Measurements from ENCODE around the gene NLK. TPM values are rescaled to one million over a fixed set of nuclear protein-coding genes. Genes with fewer than 3 reads are reported as not detected.

The NLK gene
- total and polyA plus RNA-seq, 2 donors (not counting 3 experiments of a cell fraction or from before 2014, with no cell fraction given): 23.8 to 34.2 TPM

GRCh38 chr17:28189667-28190066 lies 147.2 kb downstream of the NLK start:
- dilution Hi-C loops (cut with MboI; ENCODE audit: extremely low pct_ligation_motif_present, low sequenced_read_pairs): no loop called here

GRCh38 chr17:28191018-28191417 lies 148.5 kb downstream of the NLK start:
- H2AFZ ChIP-seq (ENCODE audit: low read depth, low read length): no peak overlapping the region
- no peak overlapping the region for H3K9ac ChIP-seq (replicated peaks; ENCODE audit: extremely low read depth, insufficient read depth, low read length)
- no peak overlapping the region for H3K27ac ChIP-seq (ENCODE audit: insufficient read depth, low read depth, low read length)
- DNase-seq (ENCODE audit: low read depth, low spot score) (no peak), FAIRE-seq (no peak)
- ChIA-PET CTCF (interaction anchor here (1.3 kb wide), 1 partner anchor 10 kb away, joined by 6 read pairs; no protein-coding TSS in a partner anchor), POLR2A (no interaction called here)
- H3K79me2 ChIP-seq (ENCODE audit: control insufficient read depth, insufficient read depth, low read length): no peaks in the 10 kb centered on the region
- intact Hi-C loops (cut with micrococcal nuclease): no loop called here
- H3K9me1 ChIP-seq (replicated peaks; ENCODE audit: control insufficient read depth, extremely low read depth, insufficient read depth, low read length): no peaks in the 10 kb centered on the region
- H3K4me1 ChIP-seq (ENCODE audit: control insufficient read depth, extremely low read depth, insufficient read depth, low read length): peaks cover 14% of the 10 kb centered on the region
- no peaks in the 10 kb centered on the region for H3K27me3 ChIP-seq (ENCODE audit: control insufficient read depth in 2 of 2, insufficient read depth in 2 of 2, low read length in 2 of 2)
- dilution Hi-C loops (cut with MboI; ENCODE audit: extremely low pct_ligation_motif_present, low sequenced_read_pairs): no loop called here
- H4K20me1 ChIP-seq (replicated peaks; ENCODE audit: control insufficient read depth, extremely low read depth, insufficient read depth, low read length): no peaks in the 10 kb centered on the region
- no peak for TF ChIP-seq EZH2 (IDR thresholded peaks at IDR 0.05; ENCODE audit: borderline replicate concordance, low read depth, low read length, severe bottlenecking)
- TF ChIP-seq GATA2 (IDR thresholded peaks at IDR 0.05; ENCODE audit: insufficient read depth, insufficient read length, low read depth, low read length): no peak
- no peak for TF ChIP-seq CTCF (IDR thresholded peaks at IDR 0.05; ENCODE audit: extremely low read depth in 1 of 2, insufficient read depth in 1 of 2, low read depth in 1 of 2, low read length in 2 of 2)
- H3K4me3 ChIP-seq (replicated peaks in 1 of 3; ENCODE audit: insufficient read depth in 1 of 3, low read depth in 1 of 3, low read length in 3 of 3): no peak overlapping the region
- BruUV-seq (replicated peaks): no TSS peak
- H3K36me3 ChIP-seq (ENCODE audit: control insufficient read depth in 2 of 2, extremely low read depth in 1 of 2, insufficient read depth in 2 of 2, low read length in 2 of 2): peaks cover 2 to 10% of the 10 kb centered on the region in 2 experiments
- no peaks in the 10 kb centered on the region for H3K9me3 ChIP-seq (replicated peaks; ENCODE audit: control insufficient read depth, insufficient read depth, low read length)
- no peak overlapping the region for H3K4me2 ChIP-seq (ENCODE audit: insufficient read depth, low read length)

More at GRCh38 chr17:28189667-28190066, 147.2 kb downstream of the NLK start:
- Histone ChIP-seq H3K27me3 (ENCODE audit: control insufficient read depth in 2 of 2, insufficient read depth in 2 of 2, low read length in 2 of 2) (no peaks in the 10 kb centered on the region), H3K4me3 (replicated peaks in 1 of 3; ENCODE audit: insufficient read depth in 1 of 3, low read depth in 1 of 3, low read length in 3 of 3) (no peak overlapping the region), H3K9ac (replicated peaks; ENCODE audit: extremely low read depth, insufficient read depth, low read length) (no peak overlapping the region), H3K9me3 (replicated peaks; ENCODE audit: control insufficient read depth, insufficient read depth, low read length) (no peaks in the 10 kb centered on the region), H3K9me1 (replicated peaks; ENCODE audit: control insufficient read depth, extremely low read depth, insufficient read depth, low read length) (no peaks in the 10 kb centered on the region), H3K36me3 (ENCODE audit: control insufficient read depth in 2 of 2, extremely low read depth in 1 of 2, insufficient read depth in 2 of 2, low read length in 2 of 2) (peaks cover 4 to 11% of the 10 kb centered on the region in 2 experiments), H3K79me2 (ENCODE audit: control insufficient read depth, insufficient read depth, low read length) (no peaks in the 10 kb centered on the region), H3K4me2 (ENCODE audit: insufficient read depth, low read length) (no peak overlapping the region), H2AFZ (ENCODE audit: low read depth, low read length) (no peak overlapping the region), H4K20me1 (replicated peaks; ENCODE audit: control insufficient read depth, extremely low read depth, insufficient read depth, low read length) (no peaks in the 10 kb centered on the region), H3K27ac (ENCODE audit: insufficient read depth, low read depth, low read length) (no peak overlapping the region), H3K4me1 (ENCODE audit: control insufficient read depth, extremely low read depth, insufficient read depth, low read length) (peaks cover 14% of the 10 kb centered on the region)
- POLR2A ChIA-PET: no interaction called here
- TF ChIP-seq FOS (IDR thresholded peaks at IDR 0.05; ENCODE audit: borderline replicate concordance, insufficient read depth, low read length) (no peak), JUN (IDR thresholded peaks at IDR 0.05; ENCODE audit: borderline replicate concordance, insufficient read depth, insufficient read length, low read depth) (no peak), MAX (IDR thresholded peaks at IDR 0.05; ENCODE audit: insufficient read depth, insufficient read length) (no peak), MYC (IDR thresholded peaks at IDR 0.05; ENCODE audit: low read depth, low read length) (no peak), POLR2AphosphoS5 (IDR thresholded peaks at IDR 0.05; ENCODE audit: insufficient read depth, low read depth, low read length) (no peak), GATA2 (IDR thresholded peaks at IDR 0.05; ENCODE audit: insufficient read depth, insufficient read length, low read depth, low read length) (no peak), EZH2 (IDR thresholded peaks at IDR 0.05; ENCODE audit: borderline replicate concordance, low read depth, low read length, severe bottlenecking) (no peak), POLR2A (IDR thresholded peaks at IDR 0.05; ENCODE audit: low read depth, low read length) (no peak)
- CTCF ChIA-PET: interaction anchor here (0.6 to 1.1 kb wide), 2 partner anchors 13 to 14 kb away, joined by 3 to 6 read pairs; no protein-coding TSS in a partner anchor
- no TSS peak for BruUV-seq (replicated peaks)
- intact Hi-C loops (cut with micrococcal nuclease): no loop called here
- DNase-seq (ENCODE audit: low read depth, low spot score) (peak; percentile 75), FAIRE-seq (no peak)

All from endothelial cell of umbilical vein (primary cell).